ENCODE data around the gene RAB44. TPM values are rescaled to one million over a fixed set of nuclear protein-coding genes. Genes with fewer than 3 reads are reported as not detected.

Gene RAB44
- total RNA-seq, 1 donor from 2014 or later = not detected

DNA sequence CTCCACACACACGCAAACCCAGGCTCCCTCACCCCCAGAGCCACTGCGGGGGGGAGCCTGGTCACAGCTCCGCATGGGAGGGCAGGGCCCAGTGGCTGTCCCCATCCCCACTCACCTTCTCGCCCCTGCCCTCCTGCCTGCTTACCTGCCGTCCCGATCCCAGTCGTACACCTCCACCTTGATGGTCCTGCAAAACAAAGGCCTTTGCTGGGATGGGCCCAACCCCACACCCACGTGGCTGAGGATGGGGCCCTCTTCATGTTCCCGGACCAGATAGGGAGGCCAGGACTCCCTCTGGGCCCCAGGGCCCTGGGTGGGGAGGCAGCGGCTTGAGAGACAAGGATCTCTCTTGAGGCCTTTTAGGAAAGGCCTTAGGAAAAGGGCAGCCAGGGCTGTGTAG lies 67.6 kb downstream of the RAB44 start:
- Histone ChIP-seq H3K4me3 (ENCODE audit: low read depth, low read length) (no peak overlapping the region), H3K36me3 (ENCODE audit: control insufficient read depth, insufficient read depth, low read length) (no peaks in the 10 kb centered on the region), H3K27me3 (ENCODE audit: control insufficient read depth, insufficient read depth, low read length) (no peaks in the 10 kb centered on the region)
- TF ChIP-seq, protein P1, sequence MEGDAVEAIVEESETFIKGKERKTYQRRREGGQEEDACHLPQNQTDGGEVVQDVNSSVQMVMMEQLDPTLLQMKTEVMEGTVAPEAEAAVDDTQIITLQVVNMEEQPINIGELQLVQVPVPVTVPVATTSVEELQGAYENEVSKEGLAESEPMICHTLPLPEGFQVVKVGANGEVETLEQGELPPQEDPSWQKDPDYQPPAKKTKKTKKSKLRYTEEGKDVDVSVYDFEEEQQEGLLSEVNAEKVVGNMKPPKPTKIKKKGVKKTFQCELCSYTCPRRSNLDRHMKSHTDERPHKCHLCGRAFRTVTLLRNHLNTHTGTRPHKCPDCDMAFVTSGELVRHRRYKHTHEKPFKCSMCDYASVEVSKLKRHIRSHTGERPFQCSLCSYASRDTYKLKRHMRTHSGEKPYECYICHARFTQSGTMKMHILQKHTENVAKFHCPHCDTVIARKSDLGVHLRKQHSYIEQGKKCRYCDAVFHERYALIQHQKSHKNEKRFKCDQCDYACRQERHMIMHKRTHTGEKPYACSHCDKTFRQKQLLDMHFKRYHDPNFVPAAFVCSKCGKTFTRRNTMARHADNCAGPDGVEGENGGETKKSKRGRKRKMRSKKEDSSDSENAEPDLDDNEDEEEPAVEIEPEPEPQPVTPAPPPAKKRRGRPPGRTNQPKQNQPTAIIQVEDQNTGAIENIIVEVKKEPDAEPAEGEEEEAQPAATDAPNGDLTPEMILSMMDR (IDR thresholded peaks at IDR 0.05; ENCODE audit: insufficient read depth, low read length, poor library complexity, severe bottlenecking) = no peak
- DNase-seq (ENCODE audit: low read depth) = no peak

DNA sequence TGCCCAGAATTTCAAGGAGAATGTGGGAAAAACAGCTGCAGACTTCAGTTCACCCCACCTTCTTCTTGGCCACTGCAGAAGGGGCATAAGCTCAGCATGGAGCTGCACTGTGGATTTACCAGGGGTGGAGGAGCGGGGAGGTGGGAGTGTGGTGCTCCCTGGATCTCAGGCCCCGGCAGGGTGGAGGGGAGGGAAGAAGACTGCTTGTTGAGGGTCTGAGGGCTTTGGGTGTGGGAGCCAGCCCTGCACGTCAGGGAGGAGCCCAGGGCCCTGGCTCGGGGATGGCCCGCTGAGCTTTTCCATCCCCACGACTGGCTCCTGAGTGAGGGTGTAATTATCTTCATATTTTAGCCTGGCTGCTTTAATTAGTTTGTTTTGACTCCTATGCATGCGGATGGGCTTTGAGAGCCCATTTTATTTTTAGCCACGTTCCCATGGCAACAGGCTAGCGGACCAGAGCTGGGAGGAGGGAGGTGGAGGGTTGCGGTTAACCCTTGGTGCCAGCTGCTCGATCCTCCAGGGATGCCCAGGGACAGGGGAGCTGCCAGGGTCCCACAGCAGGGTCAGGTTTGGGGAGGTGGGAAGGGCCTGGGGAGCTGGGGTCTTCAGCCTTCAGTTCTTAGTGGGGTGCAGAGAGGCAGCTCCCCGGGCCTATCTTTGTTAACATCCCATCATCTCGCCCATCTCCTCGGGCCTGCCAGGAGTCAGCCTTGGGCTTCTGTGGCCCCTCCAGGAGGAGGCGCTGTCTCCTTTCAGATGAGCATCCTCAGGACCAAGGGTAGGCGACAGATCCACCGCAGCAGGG lies 68.2 kb downstream of the RAB44 start:
- TF ChIP-seq, protein P1 (IDR thresholded peaks at IDR 0.05; ENCODE audit: insufficient read depth, low read length, poor library complexity, severe bottlenecking) = peak; percentile 96
- DNase-seq (ENCODE audit: low read depth) = peak; percentile 12
- Histone ChIP-seq H3K27me3 (ENCODE audit: control insufficient read depth, insufficient read depth, low read length) (no peaks in the 10 kb centered on the region), H3K4me3 (ENCODE audit: low read depth, low read length) (no peak overlapping the region), H3K36me3 (ENCODE audit: control insufficient read depth, insufficient read depth, low read length) (no peaks in the 10 kb centered on the region)

DNA sequence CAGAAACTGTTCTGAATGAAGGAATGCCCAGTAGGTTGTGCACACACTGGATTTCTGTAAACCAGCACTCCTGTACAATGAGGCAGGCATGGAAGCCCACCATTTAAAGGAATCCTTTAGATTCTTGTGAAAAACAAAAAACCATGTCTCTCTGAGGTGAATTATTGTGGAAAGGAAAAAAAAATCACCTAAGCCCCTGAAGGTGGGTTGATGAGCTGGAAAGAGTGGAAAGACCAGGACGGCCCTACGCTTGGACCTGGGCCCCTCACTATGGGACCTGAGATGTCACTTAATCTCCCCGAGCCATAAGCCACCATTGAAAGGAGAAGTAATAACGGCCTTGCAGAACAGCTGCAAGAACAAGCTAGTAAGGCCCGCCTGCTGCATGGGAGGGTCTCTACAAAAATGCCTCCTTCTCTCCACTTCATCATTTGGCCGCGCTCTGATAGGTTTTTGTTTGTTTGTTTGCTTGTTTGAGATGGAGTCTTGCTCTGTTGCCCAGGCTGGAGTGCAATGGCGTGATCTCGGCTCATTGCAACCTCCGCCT lies 68.8 kb downstream of the RAB44 start:
- TF ChIP-seq, protein P1 (IDR thresholded peaks at IDR 0.05; ENCODE audit: insufficient read depth, low read length, poor library complexity, severe bottlenecking) = no peak
- DNase-seq (ENCODE audit: low read depth) = no peak
- H3K27me3 ChIP-seq (ENCODE audit: control insufficient read depth, insufficient read depth, low read length) = no peaks in the 10 kb centered on the region
- H3K4me3 ChIP-seq (ENCODE audit: low read depth, low read length) = no peak overlapping the region
- H3K36me3 ChIP-seq (ENCODE audit: control insufficient read depth, insufficient read depth, low read length) = no peaks in the 10 kb centered on the region

DNA sequence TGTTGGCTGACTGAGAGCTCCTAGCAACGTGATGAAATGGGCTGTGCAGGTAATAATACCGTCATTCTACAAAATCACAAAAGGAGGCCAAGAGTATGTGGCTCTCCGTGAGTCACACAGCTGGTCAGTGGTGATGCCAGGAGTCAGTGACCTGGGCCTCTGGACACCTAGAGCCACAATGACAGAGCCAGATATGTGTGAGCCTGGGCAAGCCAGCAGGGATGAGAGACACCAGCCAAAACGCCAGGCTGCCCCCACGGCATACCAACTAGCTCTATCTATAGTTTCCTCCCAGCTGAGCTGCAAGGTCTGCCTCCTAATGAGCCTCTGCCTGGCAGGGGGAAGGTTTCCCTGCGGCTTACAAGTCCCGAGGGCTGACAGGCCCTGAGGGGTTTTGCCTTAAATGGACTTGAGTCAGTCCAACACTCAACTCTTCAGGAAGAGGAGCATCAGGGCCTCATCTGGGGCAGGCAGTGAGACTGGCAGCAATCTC lies 71.6 kb downstream of the RAB44 start:
- Histone ChIP-seq H3K27me3 (ENCODE audit: control insufficient read depth, insufficient read depth, low read length) (no peaks in the 10 kb centered on the region), H3K36me3 (ENCODE audit: control insufficient read depth, insufficient read depth, low read length) (no peaks in the 10 kb centered on the region), H3K4me3 (ENCODE audit: low read depth, low read length) (no peak overlapping the region)
- DNase-seq (ENCODE audit: low read depth) = no peak
- TF ChIP-seq, protein P1 (IDR thresholded peaks at IDR 0.05; ENCODE audit: insufficient read depth, low read length, poor library complexity, severe bottlenecking) = no peak

DNA sequence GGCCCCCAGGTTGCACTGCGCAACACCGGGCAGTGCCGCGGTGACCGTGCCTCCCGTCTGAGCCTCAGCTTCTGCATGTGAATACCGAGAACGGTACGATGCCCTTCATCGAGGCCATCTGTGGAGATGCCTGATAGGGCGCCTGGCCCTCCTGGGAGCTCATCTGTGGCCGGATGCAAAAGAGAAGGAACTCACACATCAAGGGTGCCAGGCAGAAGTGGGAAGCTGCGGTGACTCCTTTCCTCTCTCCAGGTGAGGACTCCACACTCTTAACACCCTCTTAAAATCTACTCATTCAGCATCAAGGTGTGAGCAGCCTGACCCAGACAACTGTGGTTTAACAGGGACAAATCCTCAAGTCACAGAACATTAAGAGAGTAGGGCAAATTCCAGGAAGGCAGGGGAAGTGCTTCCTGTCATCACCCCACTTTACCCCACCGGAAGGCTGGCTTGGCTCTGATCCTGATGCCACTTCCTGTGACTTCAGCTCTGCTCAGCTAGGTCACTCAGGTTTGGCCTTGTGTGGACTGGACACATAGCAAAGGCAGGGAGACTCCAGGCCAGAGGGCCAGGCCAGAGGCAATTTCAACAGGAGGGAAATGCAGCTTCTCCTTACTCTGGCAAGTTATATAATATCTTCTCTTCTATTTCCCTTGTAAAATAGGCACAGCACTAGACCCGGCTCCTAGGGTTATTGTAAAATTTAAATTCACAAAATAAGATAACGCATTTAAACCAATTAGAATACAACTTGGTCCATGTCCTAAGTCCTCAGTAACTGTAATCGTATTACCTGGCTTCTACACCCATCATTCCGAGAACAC lies 72.3 kb downstream of the RAB44 start:
- no peaks in the 10 kb centered on the region for H3K36me3 ChIP-seq (ENCODE audit: control insufficient read depth, insufficient read depth, low read length)
- H3K27me3 ChIP-seq (ENCODE audit: control insufficient read depth, insufficient read depth, low read length) = no peaks in the 10 kb centered on the region
- TF ChIP-seq, protein P1 (IDR thresholded peaks at IDR 0.05; ENCODE audit: insufficient read depth, low read length, poor library complexity, severe bottlenecking) = no peak
- no peak overlapping the region for H3K4me3 ChIP-seq (ENCODE audit: low read depth, low read length)
- no peak for DNase-seq (ENCODE audit: low read depth)
